ENCODE measurements around the gene TMIGD1.

TMIGD1 gene

GRCh38 chr17:30333503-30334360 lies at the start of gene TMIGD1:
Gene TMIGD1 (minus strand): TSS chr17:30334057. CDS start chr17:30332133, 1,924 bp downstream.
- Histone ChIP-seq H3K27me3 (no peaks in the 10 kb centered on the region), H3K9me3 (no peaks in the 10 kb centered on the region), H3K27ac (no peak within 1 kb of the TSS), H3K36me3 (no peaks in the 10 kb centered on the region), H3K4me1 (no peaks in the 10 kb centered on the region), H3K4me3 (no peak within 1 kb of the TSS)
- intact Hi-C loops (cut with DNase I; ENCODE audit: low total_unique reads) = no loop called here
- no peak for DNase-seq
- TF ChIP-seq, protein P1, sequence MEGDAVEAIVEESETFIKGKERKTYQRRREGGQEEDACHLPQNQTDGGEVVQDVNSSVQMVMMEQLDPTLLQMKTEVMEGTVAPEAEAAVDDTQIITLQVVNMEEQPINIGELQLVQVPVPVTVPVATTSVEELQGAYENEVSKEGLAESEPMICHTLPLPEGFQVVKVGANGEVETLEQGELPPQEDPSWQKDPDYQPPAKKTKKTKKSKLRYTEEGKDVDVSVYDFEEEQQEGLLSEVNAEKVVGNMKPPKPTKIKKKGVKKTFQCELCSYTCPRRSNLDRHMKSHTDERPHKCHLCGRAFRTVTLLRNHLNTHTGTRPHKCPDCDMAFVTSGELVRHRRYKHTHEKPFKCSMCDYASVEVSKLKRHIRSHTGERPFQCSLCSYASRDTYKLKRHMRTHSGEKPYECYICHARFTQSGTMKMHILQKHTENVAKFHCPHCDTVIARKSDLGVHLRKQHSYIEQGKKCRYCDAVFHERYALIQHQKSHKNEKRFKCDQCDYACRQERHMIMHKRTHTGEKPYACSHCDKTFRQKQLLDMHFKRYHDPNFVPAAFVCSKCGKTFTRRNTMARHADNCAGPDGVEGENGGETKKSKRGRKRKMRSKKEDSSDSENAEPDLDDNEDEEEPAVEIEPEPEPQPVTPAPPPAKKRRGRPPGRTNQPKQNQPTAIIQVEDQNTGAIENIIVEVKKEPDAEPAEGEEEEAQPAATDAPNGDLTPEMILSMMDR (IDR thresholded peaks at IDR 0.05) = no peak

GRCh38 chr17:30382345-30382744 lies 48.5 kb upstream of the TMIGD1 start:
- Histone ChIP-seq H3K9me3 (no peaks in the 10 kb centered on the region), H3K27me3 (no peaks in the 10 kb centered on the region), H3K36me3 (peaks cover 11 to 21% (median 17%) of the 10 kb centered on the region in 3 donors), H3K4me3 (no peak overlapping the region), H3K4me1 (peaks cover 0 to 42% (median 18%) of the 10 kb centered on the region in 4 donors), H3K27ac (no peak overlapping the region)
- no peak for DNase-seq
- intact Hi-C loops (cut with DNase I; ENCODE audit: low total_unique reads) = no loop called here
- TF ChIP-seq, protein P1 (IDR thresholded peaks at IDR 0.05) = no peak

DNA sequence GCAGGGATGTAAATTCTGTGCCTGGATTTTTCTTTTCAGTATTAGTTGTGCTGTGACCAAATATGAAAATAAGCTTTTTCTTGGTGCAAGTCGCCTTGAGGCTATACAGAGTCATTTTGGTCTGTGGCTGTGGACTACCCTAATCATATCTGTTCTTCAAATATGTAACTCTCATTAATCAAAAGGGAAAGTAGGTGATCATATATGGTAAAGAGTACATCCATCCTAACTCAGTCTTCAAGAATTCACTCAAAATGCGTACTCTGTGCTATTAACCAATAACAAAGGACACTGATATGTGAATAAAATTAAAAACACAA lies 47.4 kb upstream of the TMIGD1 start:
- H3K4me3 ChIP-seq = peak overlapping the region; percentile 78 to 80
- H3K27ac ChIP-seq = no peak overlapping the region
- H3K36me3 ChIP-seq = peaks cover 8 to 11% (median 11%) of the 10 kb centered on the region in 3 donors
- TF ChIP-seq, protein P1 (IDR thresholded peaks at IDR 0.05) = no peak
- H3K4me1 ChIP-seq = peaks cover 0 to 42% (median 18%) of the 10 kb centered on the region in 4 donors
- H3K9me3 ChIP-seq = no peaks in the 10 kb centered on the region
- H3K27me3 ChIP-seq = no peaks in the 10 kb centered on the region
- DNase-seq = no peak
- intact Hi-C loops (cut with DNase I; ENCODE audit: low total_unique reads) = no loop called here

DNA sequence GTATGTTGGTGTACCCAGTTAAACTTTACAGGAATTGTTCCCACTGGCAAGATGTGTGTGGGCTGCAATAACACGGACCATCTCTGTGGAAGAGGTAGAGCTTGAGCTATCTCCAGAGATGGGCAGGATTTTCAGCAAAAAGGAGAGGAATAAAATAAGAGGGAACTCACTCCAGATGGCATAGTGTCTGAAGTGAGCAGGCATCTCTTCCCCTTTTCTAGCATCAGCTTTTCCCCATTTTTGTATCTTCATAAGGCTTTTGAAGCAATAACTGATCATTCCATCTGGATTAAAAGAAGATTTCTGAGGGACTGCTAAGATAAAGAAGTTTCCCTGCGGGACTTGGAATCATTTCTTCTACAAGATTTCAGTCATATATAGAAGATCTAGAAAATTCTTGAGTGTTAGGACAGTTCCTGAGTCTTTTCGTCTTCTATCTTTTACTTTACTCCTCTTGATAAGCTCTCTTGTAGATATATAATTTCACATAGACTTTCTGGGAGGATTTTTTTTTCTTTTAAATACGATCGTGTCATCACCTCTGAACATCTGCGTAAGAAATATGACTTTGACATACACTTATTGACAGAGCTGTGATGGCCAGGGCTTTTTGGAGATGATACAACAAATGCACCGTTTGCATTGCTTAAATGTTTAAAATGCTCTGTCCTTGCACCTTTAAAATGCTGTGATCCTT lies 46.9 kb upstream of the TMIGD1 start:
- H3K9me3 ChIP-seq = no peaks in the 10 kb centered on the region
- no peaks in the 10 kb centered on the region for H3K27me3 ChIP-seq

GRCh38 chr17:30379903-30380381 lies 46.1 kb upstream of the TMIGD1 start:
- Histone ChIP-seq H3K27ac (peak overlapping the region; percentile 81 to 90), H3K36me3 (no peaks in the 10 kb centered on the region), H3K9me3 (no peaks in the 10 kb centered on the region), H3K4me3 (peak overlapping the region; percentile 78 to 80), H3K27me3 (no peaks in the 10 kb centered on the region), H3K4me1 (peaks cover 0 to 42% (median 18%) of the 10 kb centered on the region in 4 donors)
- intact Hi-C loops (cut with DNase I; ENCODE audit: low total_unique reads) = loop anchor here (5.0 kb wide), 1 partner anchor 88 kb away; the partner anchor contains the start of gene BLMH
- DNase-seq = no peak
- TF ChIP-seq, protein P1 (IDR thresholded peaks at IDR 0.05) = no peak

More for the DNA sequence above, 46.9 kb upstream of the TMIGD1 start:
- Histone ChIP-seq H3K4me3 (peak overlapping the region; percentile 78 to 80), H3K27ac (peak overlapping the region in 1 of 2 donors; percentile 90), H3K4me1 (peaks cover 0 to 42% (median 18%) of the 10 kb centered on the region in 4 donors), H3K36me3 (peaks cover 3 to 6% (median 6%) of the 10 kb centered on the region in 3 donors)
- intact Hi-C loops (cut with DNase I; ENCODE audit: low total_unique reads) = no loop called here
- TF ChIP-seq, protein P1 (IDR thresholded peaks at IDR 0.05) = no peak
- DNase-seq = no peak
